Inferior parietal cortex (tissue), 1 donor: ENCODE results near the gene GRM5.
A peak's percentile ranks its signal among the peaks of the same experiment; 100 is the strongest.
"Not testable (repeated sequence)": the region's sequence is repeated elsewhere in the genome, so short reads cannot be mapped to it uniquely, and the experiment has no call there.

ENCODE experiments used
- DNase-seq: peaks from one replicate; pipeline ENCODE4 v3.0.0-alpha.2; 2016; ENCODE audit errors: extremely low spot score

Gene GRM5

GRCh38 chr11:89065651-89066201 is at the start of gene GRM5:
Gene GRM5, minus strand, starts transcription at chr11:89065982. Its CDS starts 18,110 bp downstream, at chr11:89047872.
- DNase-seq: not testable (repeated sequence)

GRCh38 chr11:89097956-89098355 is 32.2 kb upstream of the GRM5 start:
- DNase-seq: peak; percentile 48

GRCh38 chr11:89093806-89094205 is 28.0 kb upstream of the GRM5 start:
- DNase-seq: not testable (repeated sequence)

GRCh38 chr11:89084951-89085350 is 19.2 kb upstream of the GRM5 start:
- DNase-seq: not testable (repeated sequence)

- DNase-seq: not testable (repeated sequence)
Observed at GRCh38 chr11:89070911-89071310, 5.1 kb upstream of the GRM5 start.

- no peak for DNase-seq
Observed at GRCh38 chr11:89067264-89067663, 1.5 kb upstream of the GRM5 start.

GRCh38 chr11:89065066-89065465 is 716 bp downstream of the GRM5 start:
- no peak for DNase-seq

GRCh38 chr11:89063481-89063951 is 2.3 kb downstream of the GRM5 start:
- not testable (repeated sequence) for DNase-seq

- not testable (repeated sequence) for DNase-seq
Observed at GRCh38 chr11:89062771-89063298, 2.9 kb downstream of the GRM5 start.

GRCh38 chr11:89061839-89062238 is 3.9 kb downstream of the GRM5 start:
- not testable (repeated sequence) for DNase-seq

- DNase-seq: not testable (repeated sequence)
Observed at GRCh38 chr11:89057406-89057805, 8.4 kb downstream of the GRM5 start.

GRCh38 chr11:89052220-89052619 is 13.6 kb downstream of the GRM5 start:
- no peak for DNase-seq

GRCh38 chr11:89047159-89047558 is 18.6 kb downstream of the GRM5 start:
- not testable (repeated sequence) for DNase-seq

GRCh38 chr11:89043861-89044588 is 21.8 kb downstream of the GRM5 start:
- not testable (repeated sequence) for DNase-seq

GRCh38 chr11:89029671-89030070 is 36.1 kb downstream of the GRM5 start:
- not testable (repeated sequence) for DNase-seq

GRCh38 chr11:89021339-89021738 is 44.4 kb downstream of the GRM5 start:
- DNase-seq: no peak

- DNase-seq: not testable (repeated sequence)
Observed at GRCh38 chr11:89019827-89020547, 45.8 kb downstream of the GRM5 start.

- DNase-seq: no peak
Observed at GRCh38 chr11:89016214-89016613, 49.6 kb downstream of the GRM5 start.

GRCh38 chr11:89015614-89016013 is 50.2 kb downstream of the GRM5 start:
- no peak for DNase-seq

GRCh38 chr11:89000852-89001251 is 64.9 kb downstream of the GRM5 start:
- not testable (repeated sequence) for DNase-seq

GRCh38 chr11:88979641-88980040 is 86.1 kb downstream of the GRM5 start:
- DNase-seq: no peak

GRCh38 chr11:88978992-88979391 is 86.8 kb downstream of the GRM5 start:
- DNase-seq: not testable (repeated sequence)
